ENCODE results near the gene MYH7B.

Gene MYH7B

GRCh38 chr20:34956041-34956458 is 382 bp downstream of the MYH7B start:
- no peak for TF ChIP-seq CTCF (IDR thresholded peaks at IDR 0.05)

- no peak for TF ChIP-seq CTCF (IDR thresholded peaks at IDR 0.05)
Measured at GRCh38 chr20:34956751-34957472, 1.2 kb downstream of the MYH7B start.

- no peak for TF ChIP-seq CTCF (IDR thresholded peaks at IDR 0.05)
Measured at GRCh38 chr20:34964486-34964885, 8.8 kb downstream of the MYH7B start.

GRCh38 chr20:34965051-34965450 is 9.4 kb downstream of the MYH7B start:
- no peak for TF ChIP-seq CTCF (IDR thresholded peaks at IDR 0.05)

- no peak for TF ChIP-seq CTCF (IDR thresholded peaks at IDR 0.05)
Measured at GRCh38 chr20:34967421-34967820, 11.8 kb downstream of the MYH7B start.

GRCh38 chr20:34968042-34968775 is 12.5 kb downstream of the MYH7B start:
- no peak for TF ChIP-seq CTCF (IDR thresholded peaks at IDR 0.05)

- no peak for TF ChIP-seq CTCF (IDR thresholded peaks at IDR 0.05)
Measured at GRCh38 chr20:34970193-34970840, 14.6 kb downstream of the MYH7B start.
